Activated naive CD4-positive, alpha-beta T cell (primary cell): ENCODE results near the gene TANK.
"Not testable (repeated sequence)": the region's sequence is repeated elsewhere in the genome, so short reads cannot be mapped to it uniquely, and the experiment has no call there.

Experiments used
- DNase-seq, 4 experiments: peaks; one replicate each; lab custom pipeline; 2025; lab: John Stamatoyannopoulos, UW

Gene TANK

DNA sequence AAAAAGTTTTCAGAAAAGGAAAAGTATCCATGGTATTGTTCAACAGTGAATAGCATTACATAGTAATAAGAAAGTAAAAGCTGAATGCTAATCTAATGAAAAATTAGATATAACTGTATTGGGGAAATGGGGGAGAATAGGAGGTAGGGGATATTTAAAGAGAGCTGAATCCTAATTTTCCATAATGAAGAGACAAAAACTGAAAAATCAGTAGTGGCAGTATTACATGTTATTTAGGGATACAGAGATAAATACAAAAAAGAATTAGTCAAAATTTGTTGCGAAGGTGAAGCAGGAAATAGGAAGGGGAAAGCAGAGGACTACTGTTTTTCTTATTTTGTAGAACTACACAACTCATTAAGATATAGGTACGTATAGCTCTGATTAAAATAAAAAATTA is 9.1 kb downstream of the TANK start:
- DNase-seq = no peak

DNA sequence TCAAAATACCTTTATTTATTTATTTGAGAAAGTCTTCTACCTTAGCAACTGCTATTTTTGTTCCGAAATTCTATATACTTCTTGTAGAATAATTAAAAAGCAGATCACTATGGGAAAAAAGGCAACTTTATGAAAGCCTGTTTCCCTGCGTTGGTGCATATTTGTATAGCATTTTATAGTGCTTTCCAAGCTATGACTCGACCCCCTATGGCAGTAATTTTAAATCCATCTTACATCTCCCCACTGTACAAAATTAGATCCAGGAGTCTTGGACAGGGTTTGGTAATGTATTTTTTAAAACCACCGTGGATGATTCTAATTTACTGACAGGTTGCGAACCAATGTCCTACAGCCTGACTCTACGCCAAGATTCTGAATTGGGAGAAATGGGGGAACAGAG is 10.1 kb downstream of the TANK start:
- no peak for DNase-seq

DNA sequence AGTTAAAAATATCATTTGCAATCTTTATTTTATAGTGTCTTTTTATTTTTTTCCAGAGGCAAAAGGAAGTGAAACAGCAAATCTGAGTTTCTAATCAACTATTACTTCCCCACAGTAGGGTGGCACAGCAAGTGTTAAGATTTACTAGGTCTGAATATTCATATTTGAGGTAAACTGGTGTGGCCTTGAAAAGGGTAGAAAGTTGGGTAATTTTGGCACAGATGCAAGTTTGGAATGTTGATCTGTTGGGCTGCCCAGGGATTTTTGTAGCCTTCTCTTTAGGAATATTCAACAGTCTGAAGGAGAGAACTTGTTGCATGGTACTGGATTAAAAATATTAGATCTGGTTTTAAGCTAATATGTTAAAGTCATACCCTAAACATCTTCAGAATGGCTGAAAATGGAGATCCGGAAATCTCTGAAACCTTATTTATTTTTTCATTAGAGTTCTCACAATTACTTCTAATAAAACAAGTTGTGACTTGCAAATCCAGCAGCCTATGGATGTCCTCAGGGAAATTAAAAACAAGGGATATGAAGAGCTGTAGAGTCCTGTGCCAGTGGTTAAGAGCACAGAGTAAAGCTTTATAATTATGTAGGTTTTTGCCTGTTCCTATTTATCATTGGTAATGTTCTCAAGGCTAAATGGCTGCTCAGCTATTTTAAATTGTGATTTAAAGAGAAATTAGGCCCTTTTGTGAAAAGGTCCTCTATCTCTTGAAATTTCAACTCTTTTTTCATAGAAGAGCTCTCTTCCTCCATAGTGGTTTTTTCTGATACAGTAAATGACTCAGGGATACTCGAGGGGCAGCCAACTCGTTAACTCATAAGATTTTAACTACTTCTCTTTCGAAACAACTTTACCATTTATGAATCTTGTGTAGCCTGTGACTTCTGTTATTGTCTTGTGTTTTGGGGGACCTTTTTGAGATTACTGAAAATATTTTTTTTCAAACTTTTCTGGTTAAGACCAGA is 11.0 kb downstream of the TANK start:
- DNase-seq = no peak

DNA sequence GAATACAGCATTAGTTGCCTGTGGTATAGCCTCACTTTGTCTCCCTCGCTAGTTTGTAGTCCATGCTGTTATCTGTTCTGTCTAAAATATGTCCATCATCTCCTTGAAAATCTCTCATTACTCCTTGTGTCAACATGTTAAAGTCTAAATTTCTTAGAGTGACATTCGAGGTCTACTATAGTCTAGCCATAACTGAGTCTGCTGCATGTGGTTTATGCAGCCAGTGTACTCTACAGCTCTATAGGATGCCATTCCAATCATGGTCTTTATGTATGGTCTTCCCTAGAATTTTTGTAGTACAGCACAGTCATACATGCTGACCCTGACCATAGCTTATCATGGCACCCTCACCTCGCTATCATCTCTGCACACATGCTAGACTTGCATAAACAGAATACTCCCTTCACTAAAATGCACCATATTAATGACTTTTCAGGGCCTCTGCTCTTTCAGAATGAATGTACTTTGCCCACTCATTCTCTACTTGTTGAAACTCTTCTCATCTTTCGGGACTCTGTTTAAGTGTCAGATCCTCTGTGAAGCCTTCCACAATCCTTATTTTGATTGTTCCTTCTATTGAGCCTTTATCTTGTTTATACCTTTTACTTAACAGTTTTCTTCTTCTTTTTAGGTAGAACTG is 12.8 kb downstream of the TANK start:
- no peak for DNase-seq

DNA sequence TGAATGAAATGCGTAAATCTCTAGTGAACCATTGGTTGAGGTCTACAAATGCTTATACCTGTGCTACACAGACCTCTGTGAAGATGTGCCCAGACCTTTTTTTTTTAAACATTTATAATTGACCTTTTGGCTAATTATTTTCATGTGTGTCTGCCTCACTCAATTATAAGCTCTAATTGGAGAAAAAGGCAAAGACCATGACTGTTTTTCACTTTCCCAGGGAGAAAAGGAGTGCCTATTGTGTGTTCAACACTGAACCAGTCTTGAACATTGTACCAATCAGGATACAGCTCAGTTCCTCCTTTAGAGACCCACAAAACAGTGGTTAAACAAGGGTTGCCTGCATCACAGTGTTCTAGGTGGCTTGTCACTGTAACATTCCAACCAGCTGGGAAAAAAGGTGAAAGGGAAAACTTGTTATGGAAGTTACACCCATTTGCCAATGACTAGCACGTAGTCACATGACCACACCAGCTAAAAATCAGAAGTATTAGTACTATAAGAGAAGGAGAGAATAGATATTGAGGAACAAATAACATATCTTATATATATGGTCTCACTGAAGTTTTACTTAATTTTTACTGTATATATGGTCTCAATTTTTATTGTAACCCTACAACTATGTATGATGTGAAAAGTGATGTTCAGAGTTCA is 13.4 kb downstream of the TANK start:
- DNase-seq = no peak

DNA sequence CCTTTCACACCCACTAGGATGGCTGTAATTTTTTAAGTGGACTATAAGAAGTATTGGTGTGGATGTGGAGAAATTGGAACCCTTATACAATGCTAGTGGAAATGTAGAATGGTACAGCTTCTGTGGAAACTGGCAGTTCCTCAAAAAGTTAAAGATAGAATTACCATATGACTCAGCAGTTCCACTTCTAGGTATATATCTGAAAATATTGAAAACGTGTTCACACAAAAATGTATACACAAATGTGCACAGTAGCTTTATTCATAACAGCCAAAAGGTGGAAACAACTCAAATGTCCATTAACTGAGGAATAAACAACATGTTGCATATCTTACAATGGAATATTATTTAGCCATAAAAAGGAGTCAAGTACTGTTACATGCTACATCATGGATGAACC is 17.7 kb downstream of the TANK start:
- DNase-seq = no peak

DNA sequence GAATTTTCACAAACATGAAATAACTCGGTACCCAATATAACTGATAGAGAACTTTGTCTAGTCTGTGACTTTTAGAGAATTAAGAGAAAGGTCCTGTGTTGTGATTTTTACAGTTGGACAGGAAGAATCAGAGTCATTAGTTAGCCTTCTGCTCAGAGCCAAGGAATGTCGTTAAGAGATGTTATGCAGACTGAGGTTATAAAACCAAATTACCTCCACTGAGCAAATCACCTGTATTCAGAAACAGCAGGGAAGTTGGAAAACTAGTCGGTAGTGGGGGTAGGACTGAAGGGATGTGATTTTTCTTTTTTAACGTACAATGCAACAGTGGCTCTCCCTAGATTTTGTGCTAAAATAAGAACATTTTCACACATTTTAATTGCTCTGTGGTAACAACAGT is 18.5 kb downstream of the TANK start:
- DNase-seq = no peak

DNA sequence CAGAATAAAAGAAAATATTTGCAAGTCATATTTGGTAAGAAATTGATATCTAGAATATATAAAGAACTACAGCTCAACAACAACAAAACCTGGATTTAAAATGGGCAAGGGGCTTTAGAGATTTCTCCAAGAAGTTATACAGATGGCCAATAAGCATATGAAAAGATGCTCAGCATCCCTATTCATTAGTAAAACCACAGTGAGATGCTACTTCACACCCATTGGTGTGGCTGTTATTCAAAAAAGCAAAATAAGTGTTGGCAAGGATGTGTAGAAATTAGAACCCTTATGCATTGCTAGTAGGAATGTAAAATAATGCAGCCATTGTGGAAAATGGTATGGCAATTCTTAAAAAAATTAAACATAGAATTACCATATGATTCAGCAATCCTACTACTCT is 29.8 kb downstream of the TANK start:
- no peak for DNase-seq

DNA sequence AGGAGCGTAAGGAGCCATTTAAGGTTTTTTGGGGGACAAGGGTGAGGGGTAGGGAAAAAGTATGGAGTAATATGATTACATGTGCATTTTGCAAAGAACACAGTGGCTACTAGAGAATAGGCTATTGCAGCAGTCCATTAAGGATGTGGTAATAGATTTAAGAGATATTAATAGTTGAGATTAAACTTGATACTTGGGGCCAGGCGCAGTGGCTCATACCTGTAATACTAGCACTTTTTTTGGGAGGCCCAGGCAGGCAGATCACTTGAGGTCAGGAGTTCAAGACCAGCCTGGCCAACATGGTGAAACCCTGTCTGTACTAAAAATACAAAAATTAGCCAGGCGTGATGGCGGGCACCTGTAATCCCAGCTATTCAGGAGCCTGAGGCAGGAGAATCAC is 35.4 kb downstream of the TANK start:
- not testable (repeated sequence) for DNase-seq

DNA sequence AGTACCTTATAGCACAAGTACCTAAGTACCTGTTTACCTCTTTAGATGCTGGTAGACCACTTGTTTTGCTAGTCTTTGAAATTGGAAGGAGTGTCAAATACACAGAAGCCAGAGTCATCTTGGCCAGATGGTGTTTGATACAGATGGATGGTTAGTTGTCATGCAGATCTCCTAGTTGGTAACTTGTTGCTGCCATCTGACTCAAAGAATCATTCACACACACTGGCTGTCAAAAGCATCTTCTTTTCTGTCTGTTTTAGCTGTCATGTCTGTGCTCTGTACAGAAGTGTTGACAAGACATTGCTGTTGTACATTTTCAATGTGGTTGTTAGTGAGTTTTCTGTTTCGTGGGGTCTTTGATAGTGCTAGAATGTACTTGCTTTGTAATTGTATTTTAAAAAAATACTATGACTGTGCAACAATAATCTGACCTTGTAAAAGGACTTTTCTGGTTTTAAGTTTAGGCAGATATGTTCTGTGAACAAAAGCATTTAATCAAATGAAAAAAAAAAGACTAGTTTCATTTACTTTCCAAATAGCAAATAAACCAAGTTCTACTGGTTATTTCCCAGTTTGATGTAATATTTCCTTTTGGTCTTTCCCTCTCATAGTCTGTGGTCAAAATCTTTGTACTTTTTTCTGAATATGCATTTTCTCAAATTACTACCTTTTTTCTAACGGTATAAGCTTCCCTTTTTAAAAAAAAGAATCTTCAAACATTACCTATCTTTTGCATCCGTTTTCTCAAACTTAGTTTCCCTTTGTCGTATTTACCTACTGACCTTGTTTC is 39.9 kb downstream of the TANK start:
- no peak for DNase-seq

DNA sequence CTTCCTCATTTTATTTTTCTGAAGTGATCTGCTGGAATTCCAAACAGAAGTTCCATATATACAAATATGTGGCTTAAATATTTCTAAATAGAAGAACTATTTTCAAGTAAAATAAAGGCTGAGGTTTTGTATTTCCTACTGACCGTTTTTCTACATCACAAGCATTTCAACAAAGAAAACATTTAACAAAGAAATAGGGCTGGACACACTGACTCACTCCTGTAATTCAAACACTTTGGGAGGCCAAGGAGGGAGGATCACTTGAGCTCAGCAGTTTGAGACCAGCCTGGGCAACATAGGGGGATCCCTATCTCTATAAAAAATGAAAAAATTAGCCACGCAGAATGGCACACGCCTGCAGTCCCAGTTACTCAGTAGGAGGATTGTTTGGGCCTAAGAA is 44.6 kb downstream of the TANK start:
- no peak for DNase-seq

DNA sequence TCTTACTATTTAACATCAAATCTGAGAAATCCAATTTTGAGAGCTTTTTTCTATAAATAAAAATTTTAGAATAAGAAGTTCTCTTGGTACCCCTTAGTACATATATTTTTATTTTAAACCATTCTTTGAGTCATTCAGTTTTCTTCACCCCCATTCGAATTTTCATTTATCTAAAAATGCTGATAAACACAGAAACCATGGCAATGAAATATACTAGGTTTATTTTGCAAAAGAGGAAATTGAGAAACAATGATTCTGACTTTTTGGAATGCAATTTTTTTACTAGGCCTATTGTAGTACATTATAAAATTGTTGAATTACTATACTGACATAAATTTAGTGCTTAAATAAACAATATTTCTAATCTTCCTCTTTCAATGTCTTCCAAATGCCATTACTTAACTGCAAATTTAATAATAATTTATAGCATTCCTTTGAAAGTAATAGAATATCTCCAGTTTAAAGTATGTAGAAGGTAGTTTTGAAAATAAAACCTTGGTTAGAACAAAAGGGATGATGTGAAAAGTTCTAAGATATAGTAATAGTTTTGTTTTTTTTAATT is 46.3 kb downstream of the TANK start:
- DNase-seq = no peak

DNA sequence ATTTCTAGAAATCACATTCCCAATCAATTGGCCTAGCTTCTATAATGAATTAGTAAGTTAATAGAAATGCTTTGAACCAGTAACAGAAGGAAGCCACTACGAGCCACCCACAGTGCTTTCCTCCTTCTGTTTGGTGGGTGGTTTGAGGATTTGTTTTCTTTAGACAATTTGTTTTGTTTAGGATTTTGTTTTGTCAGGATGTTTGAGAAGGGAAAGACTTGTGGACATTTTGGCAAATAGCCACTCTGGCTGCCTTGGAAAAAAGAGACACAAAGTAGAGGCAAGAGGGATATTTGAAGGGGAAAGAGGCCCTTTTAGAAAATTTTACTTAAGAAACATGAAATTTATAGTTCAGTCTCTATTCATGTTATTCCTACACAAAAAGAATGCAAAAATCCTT is 47.7 kb downstream of the TANK start:
- DNase-seq = no peak

DNA sequence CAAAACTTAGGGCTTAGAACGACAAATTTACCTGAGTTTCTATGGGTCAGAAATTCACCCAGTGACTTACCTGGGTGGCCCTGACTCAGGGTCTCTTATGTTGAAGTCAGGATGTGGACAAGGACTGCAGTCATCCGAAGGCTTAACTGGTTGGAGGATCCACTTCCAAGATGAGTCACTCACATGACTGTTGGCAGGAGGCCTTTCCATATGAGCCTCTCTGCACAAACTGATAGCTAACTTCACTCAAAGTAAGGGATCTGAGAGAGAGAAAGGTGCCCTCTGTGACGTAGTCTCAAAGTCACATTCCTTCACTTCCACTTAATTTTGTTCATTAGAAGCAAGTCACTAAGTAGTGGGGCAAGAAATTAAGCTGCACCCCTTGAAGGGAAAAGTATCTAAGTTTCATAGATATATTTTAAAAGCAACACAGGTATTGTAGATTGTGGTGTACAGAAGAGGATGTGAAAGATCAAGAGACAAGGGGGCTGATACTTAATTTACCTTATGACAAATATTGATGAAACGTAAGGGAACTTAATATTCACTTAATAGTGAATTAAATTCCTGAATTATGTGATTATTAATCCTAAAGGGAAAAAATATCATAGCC is 48.4 kb downstream of the TANK start:
- no peak for DNase-seq

DNA sequence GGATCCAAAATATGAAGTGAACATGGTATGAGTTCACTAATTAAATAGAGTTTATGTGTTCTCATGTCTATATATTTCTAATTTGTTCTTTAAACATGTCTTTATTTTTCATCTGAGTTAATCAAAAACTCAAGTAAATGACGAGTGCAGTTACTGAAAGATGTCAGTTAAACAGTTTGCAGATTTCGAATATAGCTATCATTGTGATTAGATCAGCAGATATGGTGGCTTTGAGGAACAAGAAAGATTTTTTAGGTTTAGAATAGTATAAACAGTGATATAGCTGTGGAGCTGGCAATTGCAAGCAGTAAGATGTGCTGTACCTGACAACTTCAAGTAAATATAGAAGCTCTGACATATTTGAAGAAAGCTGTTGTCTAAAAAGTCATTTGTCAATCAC is 49.7 kb downstream of the TANK start:
- DNase-seq = no peak

DNA sequence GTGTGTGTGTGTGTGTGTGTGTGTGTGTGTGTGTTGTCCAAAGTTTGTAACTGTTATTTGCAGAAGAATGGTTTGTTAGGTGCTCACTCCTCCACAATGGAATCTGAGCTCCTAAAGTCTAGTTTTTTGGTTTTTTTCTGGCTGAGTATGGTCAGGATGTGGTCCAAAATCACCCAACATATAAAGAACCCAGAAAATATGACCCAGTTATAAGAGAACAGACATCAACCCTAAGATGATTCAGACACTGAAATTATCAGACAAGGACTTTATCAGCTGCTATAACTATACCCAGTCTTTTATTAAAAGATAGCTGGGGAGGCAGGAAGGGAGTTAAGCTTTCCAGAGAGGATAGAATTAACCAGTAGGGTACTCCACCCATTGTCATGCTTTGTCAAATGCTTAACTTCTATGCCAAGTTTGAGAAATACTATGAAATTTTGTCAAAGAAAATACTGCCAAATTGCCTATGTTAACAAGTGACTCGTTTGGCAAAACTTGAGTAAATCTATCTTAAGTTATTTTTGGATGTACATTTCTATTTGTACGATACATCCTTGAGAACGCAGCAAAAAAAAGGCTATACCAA is 57.5 kb downstream of the TANK start:
- DNase-seq = no peak

DNA sequence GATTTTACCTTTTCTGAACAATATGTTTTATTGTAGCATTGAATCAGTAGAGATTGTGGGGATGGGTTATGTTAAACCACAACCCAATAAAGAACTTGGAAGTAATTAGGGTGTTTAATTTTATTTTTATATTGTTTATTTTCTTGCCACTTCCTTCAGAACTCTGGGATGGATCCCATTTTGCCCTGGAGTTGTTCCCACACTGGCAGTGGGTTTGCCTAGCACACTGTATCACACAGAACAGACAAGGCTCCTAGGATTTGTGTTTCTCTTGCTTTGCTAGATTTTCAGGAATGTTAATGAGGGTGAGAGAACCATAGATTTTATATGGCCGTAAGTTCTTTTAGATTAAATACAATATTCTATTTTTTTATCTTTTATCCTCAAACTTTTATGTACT is 59.0 kb downstream of the TANK start:
- DNase-seq = no peak

DNA sequence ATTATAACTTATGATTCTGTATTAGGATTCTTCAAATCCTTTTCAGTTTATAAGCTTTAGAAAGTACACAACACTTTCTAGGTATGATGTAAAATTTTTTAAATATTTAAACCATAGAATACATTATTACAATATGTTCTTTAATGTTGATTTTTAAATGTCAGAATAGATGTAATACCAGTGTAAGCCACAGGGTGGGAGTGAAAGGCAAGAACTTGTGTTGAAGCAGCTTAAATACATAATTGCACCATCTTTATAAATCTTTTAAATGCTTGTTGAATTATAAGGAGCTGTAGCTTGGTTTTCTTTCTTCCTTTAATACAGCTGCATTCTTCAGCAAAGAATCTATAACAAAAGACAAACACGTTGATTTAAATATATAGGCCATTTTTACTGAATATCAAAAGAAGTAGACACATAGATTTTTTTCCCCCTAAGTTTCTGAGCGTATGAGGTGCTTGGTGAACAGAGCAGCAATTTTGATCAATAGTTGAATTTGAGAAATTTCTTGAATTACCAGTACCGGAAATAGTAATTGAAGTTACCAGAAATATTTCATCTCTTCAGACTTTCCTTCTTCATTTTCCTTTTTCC is 63.0 kb downstream of the TANK start:
- DNase-seq = no peak

DNA sequence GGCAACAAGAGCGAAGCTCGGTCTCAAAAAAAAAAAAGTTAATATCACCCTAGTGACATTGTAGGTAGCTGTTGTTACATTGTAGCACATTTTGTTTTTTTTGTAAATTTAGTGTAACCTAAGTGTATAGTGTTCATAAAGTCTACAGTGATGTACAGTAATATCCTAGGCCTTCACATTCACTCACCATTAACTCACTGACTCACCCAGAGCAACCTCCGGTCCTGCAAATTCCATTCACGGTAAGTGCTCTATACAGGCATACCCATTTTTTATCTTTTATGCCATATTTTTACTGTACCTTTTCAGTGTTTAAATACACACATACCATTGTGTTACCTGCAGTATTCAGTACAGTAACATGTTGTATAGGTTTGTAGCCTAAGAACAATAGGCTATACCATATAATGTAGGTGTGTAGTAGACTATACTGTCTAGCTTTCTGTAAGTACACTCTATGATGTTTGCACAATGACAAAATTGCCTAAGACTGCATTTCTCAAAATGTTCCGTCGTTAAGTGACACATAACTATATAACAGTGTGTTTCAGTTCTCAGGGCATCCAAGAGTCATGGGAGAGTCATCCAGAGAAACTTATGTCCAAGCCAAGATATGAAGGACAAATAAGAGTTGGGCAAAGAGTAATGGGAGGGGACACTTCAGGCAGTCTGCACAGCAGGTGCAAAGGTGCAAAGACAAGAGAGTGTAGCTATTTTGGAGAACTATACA is 68.4 kb downstream of the TANK start:
- no peak for DNase-seq

DNA sequence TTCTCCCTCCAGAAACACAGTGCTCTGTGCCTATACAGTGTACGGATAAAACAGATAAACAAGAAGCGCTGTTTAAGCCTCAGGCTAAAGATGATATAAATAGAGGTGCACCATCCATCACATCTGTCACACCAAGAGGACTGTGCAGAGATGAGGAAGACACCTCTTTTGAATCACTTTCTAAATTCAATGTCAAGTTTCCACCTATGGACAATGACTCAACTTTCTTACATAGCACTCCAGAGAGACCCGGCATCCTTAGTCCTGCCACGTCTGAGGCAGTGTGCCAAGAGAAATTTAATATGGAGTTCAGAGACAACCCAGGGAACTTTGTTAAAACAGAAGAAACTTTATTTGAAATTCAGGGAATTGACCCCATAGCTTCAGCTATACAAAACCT is 70.7 kb downstream of the TANK start:
- no peak for DNase-seq
